IPS-NIHi7 (cell line): ENCODE measurements around the gene CLEC19A.

Experiments used
- DNase-seq: peaks from one replicate; pipeline ENCODE4 v3.0.0; 2012; ENCODE audit warnings: mixed read lengths; ENCODE audit errors: extremely low spot score

Gene CLEC19A

GRCh38 chr16:19285431-19285830, at the start of gene CLEC19A:
Gene CLEC19A (plus strand): TSS chr16:19285731. CDS start chr16:19285852, 121 bp downstream.
- DNase-seq, result no peak

DNA sequence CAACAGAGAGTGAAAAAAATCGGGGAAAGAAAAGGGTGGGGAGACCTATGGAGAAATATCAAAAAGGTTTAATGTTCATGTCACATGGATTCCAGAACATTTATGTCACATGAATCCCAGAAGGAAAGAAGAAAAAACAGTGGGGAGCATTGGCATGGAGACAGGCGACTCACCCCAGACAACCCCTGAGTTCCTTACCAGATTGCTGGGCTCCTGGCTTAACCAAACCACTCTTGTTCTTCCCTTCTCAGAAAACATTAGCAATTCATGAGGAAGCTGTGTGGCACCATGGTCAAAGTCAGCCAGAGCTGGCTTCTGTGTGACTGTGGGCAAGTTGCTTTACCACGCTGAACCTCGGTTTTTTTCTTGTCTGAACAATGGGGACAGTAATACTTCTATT, 49.6 kb upstream of the CLEC19A start:
- no peak for DNase-seq

DNA sequence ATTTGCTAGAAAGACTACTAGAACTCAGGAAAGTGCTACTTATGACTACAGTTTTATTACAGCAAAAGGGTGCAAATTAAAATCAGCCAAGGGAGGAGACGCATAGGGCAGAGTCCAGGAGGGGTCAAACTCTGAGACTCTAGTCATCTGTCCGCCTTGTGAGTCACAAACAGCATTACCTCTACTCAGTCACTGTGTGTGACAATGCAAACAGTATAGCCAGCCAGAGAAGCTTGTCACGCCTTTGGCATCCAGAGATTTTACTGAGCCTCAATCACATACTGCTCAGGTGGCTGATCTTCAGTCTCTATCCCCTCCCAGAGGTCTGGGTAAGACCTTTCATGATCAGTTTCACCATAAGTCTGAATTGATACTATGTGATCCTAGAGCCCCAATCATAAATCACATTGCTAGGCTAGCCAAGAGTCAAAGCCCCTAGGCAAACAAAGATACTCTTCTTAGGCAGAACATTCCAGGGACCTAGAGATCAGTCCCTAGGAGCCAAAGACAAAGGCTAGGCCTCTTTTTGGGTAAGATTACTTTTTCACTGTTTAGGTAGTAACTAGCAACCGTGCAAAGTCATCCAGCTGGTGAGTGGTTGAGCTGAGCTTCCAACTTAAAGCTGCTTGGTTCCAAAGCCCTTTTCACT, 48.8 kb upstream of the CLEC19A start:
- DNase-seq, result no peak

DNA sequence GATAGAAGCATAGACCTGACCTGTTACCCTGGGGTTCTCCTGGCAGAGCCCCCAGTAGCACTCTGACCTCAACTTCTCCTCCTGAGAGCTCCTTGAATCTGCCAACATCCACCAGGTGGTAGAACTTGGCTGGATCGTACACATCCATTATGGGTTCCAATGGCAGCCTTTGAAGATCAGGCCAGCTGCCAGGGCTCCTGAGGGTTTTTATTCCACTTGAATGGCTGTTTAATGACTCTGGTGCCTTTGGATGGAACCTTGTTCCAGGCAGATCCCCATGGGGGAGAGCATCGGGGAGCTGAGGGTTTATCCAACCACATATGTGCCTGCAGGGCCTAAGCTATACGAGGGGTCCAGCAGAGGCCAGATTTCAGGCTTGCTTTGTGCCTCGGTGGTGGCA, 47.1 kb upstream of the CLEC19A start:
- no peak for DNase-seq

DNA sequence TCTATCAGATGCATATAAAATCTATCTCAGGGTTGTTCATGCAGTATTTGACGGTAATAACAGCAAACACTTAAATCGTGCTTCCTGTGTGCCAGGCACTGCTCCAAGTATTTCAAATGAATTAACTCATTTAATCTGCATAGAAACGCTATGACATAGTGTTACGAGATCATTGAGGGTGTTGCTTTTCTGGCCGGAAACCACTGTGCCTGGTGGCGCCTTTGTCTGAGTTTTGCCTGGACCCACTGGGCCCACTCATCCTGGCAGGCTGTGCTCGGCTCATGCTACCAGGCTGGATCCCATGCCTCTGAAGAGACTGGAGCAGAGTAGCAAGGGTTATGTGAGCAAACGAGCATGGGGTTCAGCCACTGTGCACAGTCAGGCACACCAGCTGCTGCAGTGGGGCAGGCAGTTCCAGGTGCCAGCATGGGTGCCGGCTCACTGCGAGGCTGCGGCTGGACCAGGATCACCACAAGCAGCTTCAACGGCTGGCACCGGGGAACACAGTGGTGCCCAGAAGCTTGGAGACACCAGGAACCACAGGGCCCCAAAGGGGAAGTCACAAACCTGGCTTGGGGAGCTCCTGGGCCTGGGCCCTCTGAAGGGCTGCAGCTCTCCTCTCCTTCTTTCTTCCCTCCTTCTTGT, 45.9 kb upstream of the CLEC19A start:
- no peak for DNase-seq

- DNase-seq, result no peak
Measured at GRCh38 chr16:19240494-19240893, 45.0 kb upstream of the CLEC19A start.

GRCh38 chr16:19241512-19241911, 44.0 kb upstream of the CLEC19A start:
- DNase-seq, result no peak

DNA sequence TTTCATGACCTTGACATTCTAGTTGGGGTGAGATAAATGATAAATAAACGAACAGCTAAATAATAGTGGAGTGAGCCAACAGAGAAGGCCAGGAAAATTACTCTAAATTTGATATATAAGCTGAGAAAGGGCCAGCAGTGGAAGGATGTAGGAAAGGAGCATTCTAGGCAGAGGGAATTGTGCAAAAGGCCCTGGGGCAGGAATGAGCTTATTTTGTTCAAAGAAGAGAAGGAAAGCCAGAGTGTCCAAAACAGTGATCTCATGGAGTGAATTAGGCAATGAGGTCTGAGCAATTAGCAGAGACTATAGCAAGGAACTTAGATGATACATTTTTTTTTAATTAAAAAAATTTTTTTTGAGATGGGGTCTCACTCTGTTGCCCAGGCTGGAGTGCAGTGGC, 43.3 kb upstream of the CLEC19A start:
- no peak for DNase-seq

- DNase-seq, result no peak
Measured at GRCh38 chr16:19242987-19243575, 42.5 kb upstream of the CLEC19A start.

- DNase-seq, result no peak
Measured at GRCh38 chr16:19245326-19245925, 40.1 kb upstream of the CLEC19A start.

GRCh38 chr16:19252904-19253303, 32.6 kb upstream of the CLEC19A start:
- no peak for DNase-seq

DNA sequence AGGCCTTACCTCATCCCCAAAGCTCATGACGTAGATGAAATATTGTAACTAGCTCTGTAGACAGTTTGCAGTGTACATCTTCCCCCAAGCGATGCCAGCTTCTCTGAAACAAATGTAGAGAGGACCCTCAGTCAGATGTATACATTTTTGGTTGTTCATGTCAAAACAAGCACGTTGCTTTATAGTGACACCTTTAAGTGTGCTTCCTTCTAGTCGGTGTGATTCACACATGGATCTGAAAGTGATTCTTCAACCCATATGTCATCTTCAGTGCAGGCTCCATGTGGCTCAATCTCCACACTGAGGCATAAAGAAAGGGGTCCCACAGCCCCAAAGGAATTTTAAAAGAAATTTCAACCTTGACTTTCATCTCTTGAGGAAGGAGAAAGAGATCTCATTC, 30.9 kb upstream of the CLEC19A start:
- DNase-seq, result no peak

DNA sequence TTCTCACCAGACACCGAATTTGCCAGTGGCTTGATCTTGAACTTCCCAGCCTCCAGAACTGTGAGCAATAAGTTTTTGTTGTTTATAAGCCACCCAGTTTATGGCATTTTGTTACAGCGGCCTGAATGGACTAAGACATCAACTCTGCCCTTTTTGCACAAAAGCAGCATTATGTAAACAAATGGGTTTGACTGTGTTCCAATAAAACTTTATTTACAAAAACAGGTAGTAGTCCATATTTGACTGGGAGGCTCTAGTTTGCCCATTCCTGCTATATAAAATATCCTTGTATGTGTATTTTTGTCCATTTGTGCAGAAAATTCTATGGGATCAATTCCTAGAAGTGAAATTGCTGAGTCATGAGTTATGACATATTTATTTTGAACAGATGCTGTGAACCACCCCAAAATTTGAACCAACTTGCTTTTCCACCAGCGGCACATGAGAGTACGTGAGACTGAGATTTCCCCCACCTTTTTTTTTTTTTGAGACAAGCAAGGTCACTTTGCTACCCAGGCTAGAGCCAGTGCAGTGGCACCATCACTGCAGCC, 21.3 kb upstream of the CLEC19A start:
- DNase-seq, result no peak

DNA sequence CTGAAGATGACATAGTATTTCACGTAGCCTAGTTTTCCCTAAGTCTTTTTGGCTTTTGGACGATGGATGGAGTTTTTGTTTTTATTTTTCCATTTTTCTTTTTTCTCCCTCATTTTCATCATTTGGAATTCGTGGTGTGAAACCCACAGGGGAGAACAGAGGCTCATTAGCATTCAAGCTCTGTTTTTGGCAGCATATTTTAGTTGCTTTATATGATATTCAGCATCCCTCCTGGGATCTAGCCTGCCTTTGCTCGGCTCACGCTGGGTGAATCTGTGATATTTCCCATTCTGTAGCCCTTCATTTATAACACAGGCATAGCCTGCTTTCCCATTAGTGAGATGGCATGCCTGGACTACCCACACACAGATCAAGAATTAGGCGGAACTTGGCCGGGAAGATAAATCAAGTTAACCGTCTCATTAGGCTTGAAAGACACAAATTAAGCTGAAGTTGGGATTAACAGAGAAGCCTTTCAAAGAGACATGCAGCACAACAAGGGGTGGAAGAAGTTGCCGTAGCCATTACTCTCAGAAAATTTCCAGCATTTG, 20.1 kb upstream of the CLEC19A start:
- no peak for DNase-seq

DNA sequence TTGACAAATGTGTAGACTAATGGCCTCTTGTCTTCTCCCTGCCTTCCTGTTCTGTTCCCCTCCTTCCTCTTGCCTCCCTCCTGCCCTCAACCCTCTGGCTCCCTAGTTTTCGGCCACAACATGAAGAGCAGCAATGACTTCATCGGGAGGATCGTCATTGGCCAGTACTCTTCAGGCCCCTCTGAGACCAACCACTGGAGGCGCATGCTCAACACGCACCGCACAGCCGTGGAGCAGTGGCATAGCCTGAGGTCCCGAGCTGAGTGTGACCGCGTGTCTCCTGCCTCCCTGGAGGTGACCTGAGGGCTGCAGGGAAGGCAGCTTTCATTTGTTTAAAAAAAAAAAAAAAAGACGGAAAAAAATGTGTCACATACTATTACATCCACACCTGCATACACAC, 18.8 kb upstream of the CLEC19A start:
- DNase-seq, result no peak

DNA sequence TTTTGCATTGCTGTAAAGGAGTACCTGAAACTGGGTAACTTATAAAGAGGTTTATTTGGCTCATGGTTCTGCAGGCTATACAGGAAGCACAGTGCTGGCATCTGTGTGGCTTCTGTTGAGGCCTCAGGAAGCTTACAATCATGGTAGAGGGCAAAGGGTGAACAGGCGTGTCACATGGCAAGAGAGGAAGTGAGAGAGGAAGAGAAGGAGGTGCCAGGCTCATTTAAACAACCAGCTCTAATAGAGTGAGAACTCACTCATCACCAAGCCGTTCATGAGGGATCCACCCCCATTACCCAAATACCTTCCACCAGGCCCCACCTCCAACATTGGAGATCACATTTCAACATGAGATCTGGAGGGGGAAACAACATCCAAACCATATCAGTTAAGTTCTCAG, 16.4 kb upstream of the CLEC19A start:
- no peak for DNase-seq

- no peak for DNase-seq
Measured at GRCh38 chr16:19274165-19274797, 11.2 kb upstream of the CLEC19A start.

- DNase-seq, result no peak
Measured at GRCh38 chr16:19278403-19278802, 7.1 kb upstream of the CLEC19A start.

DNA sequence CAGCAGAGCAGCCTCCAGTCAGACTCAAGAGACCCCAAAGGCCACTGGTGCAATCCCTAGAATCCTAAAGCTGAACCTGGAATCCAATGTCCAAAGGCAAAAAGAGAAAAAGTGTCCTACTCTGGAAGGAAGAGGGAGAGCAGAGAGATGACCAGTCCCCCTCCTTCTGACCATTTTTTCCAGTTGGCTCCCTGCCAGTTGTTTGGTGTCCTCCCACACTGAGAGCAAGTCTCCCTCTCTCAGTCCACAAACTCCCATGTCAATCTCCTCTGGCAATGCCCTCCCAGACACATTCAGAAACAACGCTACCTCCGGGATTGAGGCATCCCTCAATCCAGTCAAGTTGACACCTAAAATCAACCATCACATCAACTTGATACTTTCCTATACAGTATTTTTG, 4.3 kb upstream of the CLEC19A start:
- no peak for DNase-seq

DNA sequence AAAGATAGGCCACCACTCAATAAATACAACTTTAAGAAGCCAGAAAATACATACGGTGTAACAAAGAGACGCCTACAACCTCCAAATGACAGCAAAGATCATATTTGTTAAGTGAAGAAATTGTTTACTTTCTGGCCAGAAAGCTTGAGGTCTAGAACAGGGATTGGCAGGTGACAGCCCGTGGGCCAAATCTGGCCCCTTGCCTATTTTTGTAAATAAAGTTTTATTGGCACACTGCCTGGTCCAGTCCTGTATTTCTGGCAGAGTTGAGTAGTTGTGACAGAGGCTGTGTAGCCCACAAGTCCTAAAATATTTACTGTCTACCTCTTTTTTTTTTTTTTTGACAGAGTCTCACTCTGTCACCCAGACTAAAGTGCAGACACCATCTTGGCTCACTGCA, 3.4 kb upstream of the CLEC19A start:
- no peak for DNase-seq

DNA sequence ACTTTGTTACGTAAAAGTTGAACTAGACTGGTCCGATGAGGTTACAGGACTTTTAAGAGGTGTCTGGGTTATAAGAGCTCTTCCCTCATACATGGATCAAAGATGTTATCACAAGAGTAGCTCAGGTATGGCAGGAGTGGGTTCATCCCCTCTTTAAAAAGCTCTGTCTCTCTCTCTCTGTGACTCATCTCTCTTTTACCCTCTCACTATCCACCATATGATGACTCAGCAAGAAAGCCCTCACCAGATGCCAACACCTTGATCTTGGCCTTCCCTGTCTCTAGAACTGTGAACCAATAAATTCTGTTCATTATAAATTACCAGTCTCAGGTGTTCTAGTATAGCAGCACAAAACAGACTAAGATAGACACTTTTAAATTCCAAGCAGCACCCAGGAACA, 1.9 kb upstream of the CLEC19A start:
- DNase-seq, result no peak

DNA sequence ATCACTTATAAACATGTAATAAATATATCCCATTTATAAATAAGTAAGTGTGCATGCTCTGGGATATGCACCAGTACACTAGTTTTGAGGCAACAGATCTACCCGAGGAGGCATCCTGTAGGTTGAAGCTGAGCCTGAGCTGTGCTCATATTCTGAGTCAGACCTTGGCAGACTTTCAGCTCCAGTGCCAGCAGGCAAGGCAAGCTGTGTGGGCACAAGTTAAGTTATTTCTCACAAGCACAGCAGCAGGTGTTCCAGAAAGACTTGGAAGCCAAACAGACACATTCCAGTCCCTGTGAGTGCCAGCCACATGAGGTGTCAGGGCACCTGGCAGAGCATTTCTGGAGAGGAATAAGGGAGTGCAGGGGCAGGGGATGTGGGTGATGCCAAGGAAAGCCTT, 1.3 kb upstream of the CLEC19A start:
- DNase-seq, result no peak
